ENCODE results near the gene DTNB.

DTNB gene

GRCh38 chr2:25443766-25444165 lies 229.6 kb downstream of the DTNB start:
- no peak overlapping the region for H3K4me3 ChIP-seq (ENCODE audit: low read depth, low read length)
- ChIA-PET CTCF (interaction anchor here (1.3 kb wide), 1 partner anchor 135 kb away, joined by 5 read pairs; no protein-coding TSS in a partner anchor), POLR2A (no interaction called here)
- TF ChIP-seq INSM2 (tag by site-specific recombination; IDR thresholded peaks at IDR 0.05) (no peak), ZBTB8A (tag by site-specific recombination; IDR thresholded peaks at IDR 0.05) (no peak), ZNF658 (tag by site-specific recombination; IDR thresholded peaks at IDR 0.05) (no peak), ZNF837 (tag by site-specific recombination; IDR thresholded peaks at IDR 0.05) (no peak)
- no peaks in the 10 kb centered on the region for H3K9me3 ChIP-seq (ENCODE audit: control insufficient read depth, insufficient read depth, low read depth, low read length)
- no peaks in the 10 kb centered on the region for H3K4me1 ChIP-seq (ENCODE audit: control insufficient read depth, insufficient read depth, low read length)
- 0 out of 3 replicates have a peak, but pooled peaks cover 0 to 3% of the 10 kb centered on the region in 2 experiments for H3K36me3 ChIP-seq (ENCODE audit: control insufficient read depth in 2 of 2, insufficient read depth in 1 of 2, low read length in 2 of 2)
- no peak overlapping the region for H3K27ac ChIP-seq (ENCODE audit: extremely low read depth, low read depth, low read length)

GRCh38 chr2:25441353-25441752 lies 232.0 kb downstream of the DTNB start:
- TF ChIP-seq ZNF214 (tag by site-specific recombination; IDR thresholded peaks at IDR 0.05; ENCODE audit: borderline replicate concordance) (no peak), ZBTB11 (tag by site-specific recombination; conservative IDR thresholded peaks at IDR 0.05; ENCODE audit: low read depth) (no peak), ZFP69B (tag by site-specific recombination; IDR thresholded peaks at IDR 0.05) (no peak), ZNF394 (tag by site-specific recombination; IDR thresholded peaks at IDR 0.05; ENCODE audit: borderline replicate concordance) (no peak), ZFP37 (tag by site-specific recombination; IDR thresholded peaks at IDR 0.05) (no peak), ZNF324 (tag by site-specific recombination; IDR thresholded peaks at IDR 0.05) (no peak), ZNF555 (tag by site-specific recombination; conservative IDR thresholded peaks at IDR 0.05) (no peak), ZNF530 (tag by site-specific recombination; IDR thresholded peaks at IDR 0.05; ENCODE audit: low read depth) (no peak)
- no peaks in the 10 kb centered on the region for H3K9me3 ChIP-seq (ENCODE audit: control insufficient read depth, insufficient read depth, low read depth, low read length)
- ChIA-PET CTCF (no interaction called here), POLR2A (no interaction called here)
- H3K4me1 ChIP-seq (ENCODE audit: control insufficient read depth, insufficient read depth, low read length) = no peaks in the 10 kb centered on the region
- 0 out of 3 replicates have a peak, but pooled peaks cover 0 to 2% of the 10 kb centered on the region in 2 experiments for H3K36me3 ChIP-seq (ENCODE audit: control insufficient read depth in 2 of 2, insufficient read depth in 1 of 2, low read length in 2 of 2)
- no peak overlapping the region for H3K4me3 ChIP-seq (ENCODE audit: low read depth, low read length)
- H3K27ac ChIP-seq (ENCODE audit: extremely low read depth, low read depth, low read length) = no peak overlapping the region

- CTCF ChIA-PET = no interaction called here
Observed at GRCh38 chr2:25438793-25439192, 234.6 kb downstream of the DTNB start.

More at GRCh38 chr2:25438793-25439192, 234.6 kb downstream of the DTNB start:
- H3K4me3 ChIP-seq (ENCODE audit: low read depth, low read length) = no peak overlapping the region
- no peaks in the 10 kb centered on the region for H3K4me1 ChIP-seq (ENCODE audit: control insufficient read depth, insufficient read depth, low read length)
- POLR2A ChIA-PET = no interaction called here
- peaks cover 0 to 6% of the 10 kb centered on the region in 2 experiments; a peak in 1 of 3 replicates for H3K36me3 ChIP-seq (ENCODE audit: control insufficient read depth in 2 of 2, insufficient read depth in 1 of 2, low read length in 2 of 2)
- H3K9me3 ChIP-seq (ENCODE audit: control insufficient read depth, insufficient read depth, low read depth, low read length) = no peaks in the 10 kb centered on the region
- TF ChIP-seq ZNF138 (tag by site-specific recombination; IDR thresholded peaks at IDR 0.05; ENCODE audit: borderline replicate concordance) (no peak), REST (tag by site-specific recombination; IDR thresholded peaks at IDR 0.05) (no peak), ZBTB20 (tag by site-specific recombination; IDR thresholded peaks at IDR 0.05) (no peak), ZNF529 (tag by site-specific recombination; IDR thresholded peaks at IDR 0.05; ENCODE audit: insufficient replicate concordance) (no peak), ZNF521 (tag by site-specific recombination; IDR thresholded peaks at IDR 0.05) (no peak), ZNF16 (tag by site-specific recombination; IDR thresholded peaks at IDR 0.05; ENCODE audit: low read depth) (no peak), INSM2 (tag by site-specific recombination; IDR thresholded peaks at IDR 0.05) (no peak), ZNF121 (tag by site-specific recombination; IDR thresholded peaks at IDR 0.05) (no peak), ZNF670 (tag by site-specific recombination; IDR thresholded peaks at IDR 0.05; ENCODE audit: low read depth) (no peak), ZNF2 (tag by site-specific recombination; IDR thresholded peaks at IDR 0.05) (no peak)
- H3K27ac ChIP-seq (ENCODE audit: extremely low read depth, low read depth, low read length) = no peak overlapping the region
